Skeletal muscle cell (primary cell): Measurements from ENCODE around the gene TSHZ1.

Source experiments
- DNase-seq: peaks from one replicate; pipeline ENCODE4 v3.0.0-alpha.2; 2010; ENCODE audit warnings: low read depth
- H3K4me3 ChIP-seq: 2 replicates; pipeline ENCODE4 v1.5.1; 2011; ENCODE audit warnings: low read depth, mild to moderate bottlenecking, control low read depth, low read length, moderate library complexity

The TSHZ1 gene, protein sequence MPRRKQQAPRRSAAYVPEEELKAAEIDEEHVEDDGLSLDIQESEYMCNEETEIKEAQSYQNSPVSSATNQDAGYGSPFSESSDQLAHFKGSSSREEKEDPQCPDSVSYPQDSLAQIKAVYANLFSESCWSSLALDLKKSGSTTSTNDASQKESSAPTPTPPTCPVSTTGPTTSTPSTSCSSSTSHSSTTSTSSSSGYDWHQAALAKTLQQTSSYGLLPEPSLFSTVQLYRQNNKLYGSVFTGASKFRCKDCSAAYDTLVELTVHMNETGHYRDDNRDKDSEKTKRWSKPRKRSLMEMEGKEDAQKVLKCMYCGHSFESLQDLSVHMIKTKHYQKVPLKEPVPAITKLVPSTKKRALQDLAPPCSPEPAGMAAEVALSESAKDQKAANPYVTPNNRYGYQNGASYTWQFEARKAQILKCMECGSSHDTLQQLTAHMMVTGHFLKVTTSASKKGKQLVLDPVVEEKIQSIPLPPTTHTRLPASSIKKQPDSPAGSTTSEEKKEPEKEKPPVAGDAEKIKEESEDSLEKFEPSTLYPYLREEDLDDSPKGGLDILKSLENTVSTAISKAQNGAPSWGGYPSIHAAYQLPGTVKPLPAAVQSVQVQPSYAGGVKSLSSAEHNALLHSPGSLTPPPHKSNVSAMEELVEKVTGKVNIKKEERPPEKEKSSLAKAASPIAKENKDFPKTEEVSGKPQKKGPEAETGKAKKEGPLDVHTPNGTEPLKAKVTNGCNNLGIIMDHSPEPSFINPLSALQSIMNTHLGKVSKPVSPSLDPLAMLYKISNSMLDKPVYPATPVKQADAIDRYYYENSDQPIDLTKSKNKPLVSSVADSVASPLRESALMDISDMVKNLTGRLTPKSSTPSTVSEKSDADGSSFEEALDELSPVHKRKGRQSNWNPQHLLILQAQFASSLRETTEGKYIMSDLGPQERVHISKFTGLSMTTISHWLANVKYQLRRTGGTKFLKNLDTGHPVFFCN (N-terminal part only)

DNA sequence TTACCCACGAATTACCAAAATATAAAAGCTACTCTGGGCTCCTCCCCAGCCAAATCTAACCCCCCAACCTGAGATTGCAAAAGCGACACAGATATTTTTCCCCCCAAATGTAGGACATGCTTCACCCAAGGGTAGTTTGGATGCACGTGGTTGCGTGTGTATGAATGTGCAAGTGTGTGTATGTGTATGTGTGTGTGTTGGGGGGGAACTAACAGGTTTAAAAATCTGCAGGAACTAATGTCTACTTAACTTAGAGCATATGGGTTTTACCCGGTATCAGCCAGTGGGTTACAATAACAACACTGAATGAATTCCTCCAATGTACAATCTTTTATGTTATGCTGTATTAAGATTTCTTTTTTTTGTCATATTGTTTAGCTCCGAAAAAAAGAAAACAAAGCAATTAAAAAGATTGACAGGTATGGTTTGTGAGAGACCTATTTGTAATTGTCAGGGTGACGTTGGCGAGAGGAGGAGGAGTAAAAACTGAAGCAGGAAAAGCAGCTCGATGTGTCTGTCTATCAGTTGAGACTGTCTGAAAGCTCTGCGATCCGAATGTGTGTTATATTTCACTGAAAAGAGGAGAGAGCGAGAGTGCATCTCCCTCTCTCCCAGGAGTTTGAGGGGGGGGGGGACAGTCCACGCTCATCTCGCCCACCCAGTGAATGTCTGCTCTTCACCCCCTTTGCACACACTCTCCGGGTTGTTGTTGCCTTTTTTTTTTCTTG is at the start of gene TSHZ1:
TSS of gene TSHZ1 (plus strand) at position 524 of the 728 bp plus-strand sequence. CDS start 1,080 bp downstream, outside the sequence.
- peak within 1 kb of the TSS; percentile 83 for H3K4me3 ChIP-seq

DNA sequence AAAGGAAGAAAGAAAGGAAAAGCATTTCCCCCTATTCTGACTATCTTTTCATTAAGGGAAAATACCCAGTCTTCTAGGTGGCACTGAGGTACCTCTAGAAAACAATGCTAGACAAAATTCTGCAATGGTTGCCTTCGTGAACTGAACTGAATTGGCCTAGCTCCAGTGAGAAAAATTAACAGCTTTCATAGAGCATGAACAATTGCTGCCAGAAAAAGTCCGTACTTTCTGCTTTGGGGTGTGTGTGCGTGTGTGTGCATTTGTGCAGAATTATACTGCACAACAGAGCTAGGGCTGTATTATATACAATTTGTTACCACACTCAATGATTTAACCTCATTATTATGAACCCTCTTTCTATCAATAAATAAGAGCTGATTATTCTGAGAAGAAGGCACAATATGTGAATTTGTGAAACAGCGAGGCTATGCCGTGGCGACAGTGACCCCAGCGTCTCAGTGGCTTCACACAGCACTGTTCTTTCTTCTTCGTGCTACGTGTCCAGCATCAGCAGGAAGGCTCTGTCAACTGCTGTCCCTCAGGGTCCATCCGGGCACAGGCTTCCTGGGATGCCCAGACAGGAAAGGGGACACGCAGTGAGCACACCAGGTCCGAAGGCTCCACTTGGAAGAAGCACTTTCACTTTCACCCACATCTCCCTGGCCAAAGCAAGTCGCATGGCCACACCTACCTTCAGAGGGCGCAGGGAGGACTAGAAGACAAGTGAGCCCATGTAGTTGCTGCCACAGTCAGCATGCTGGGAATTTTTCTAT is 49.2 kb upstream of the TSHZ1 start:
- H3K4me3 ChIP-seq, result no peak overlapping the region
- no peak for DNase-seq

More for the DNA sequence above, at the start of gene TSHZ1:
- peak; percentile 79 for DNase-seq

DNA sequence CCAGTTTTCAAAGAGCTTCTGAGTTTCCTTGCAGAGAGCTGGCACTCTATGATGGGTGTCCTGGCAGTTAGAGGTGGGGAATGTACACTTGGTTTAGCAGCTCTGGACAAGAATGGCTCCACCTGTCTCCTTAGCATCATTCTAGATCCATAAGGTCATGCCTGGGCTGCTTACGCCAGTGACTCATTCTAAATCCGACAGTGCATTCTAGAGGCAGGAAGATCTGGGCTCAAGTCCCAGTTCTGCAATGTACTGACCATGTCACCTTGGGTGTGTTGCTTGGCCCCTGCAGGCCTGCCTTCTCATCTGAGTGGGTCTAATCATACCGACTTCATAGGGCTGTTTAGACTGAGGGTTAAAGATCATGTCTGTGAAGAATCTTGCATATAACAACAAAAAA is 48.1 kb upstream of the TSHZ1 start:
- DNase-seq, result peak; percentile 28
- no peak overlapping the region for H3K4me3 ChIP-seq

DNA sequence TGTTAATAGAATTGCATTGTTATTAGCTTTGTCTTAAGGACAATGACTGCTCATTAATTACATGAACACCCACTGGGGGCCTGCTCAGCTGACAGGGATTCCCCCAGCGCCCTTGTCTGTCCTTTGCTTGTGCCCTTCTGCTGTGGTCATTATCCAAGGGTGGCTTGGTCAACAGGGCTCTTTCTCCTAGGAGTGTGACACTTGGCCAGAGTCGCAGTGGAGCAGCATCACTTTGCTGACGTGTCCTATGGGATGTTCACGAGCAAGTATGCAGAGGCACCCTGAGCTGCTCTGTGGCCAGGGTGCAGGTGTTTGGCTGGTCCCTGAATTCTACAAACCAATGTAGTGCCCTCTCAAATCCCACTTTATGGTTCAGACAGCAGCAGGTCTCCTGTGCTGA is 47.6 kb upstream of the TSHZ1 start:
- DNase-seq, result no peak

DNA sequence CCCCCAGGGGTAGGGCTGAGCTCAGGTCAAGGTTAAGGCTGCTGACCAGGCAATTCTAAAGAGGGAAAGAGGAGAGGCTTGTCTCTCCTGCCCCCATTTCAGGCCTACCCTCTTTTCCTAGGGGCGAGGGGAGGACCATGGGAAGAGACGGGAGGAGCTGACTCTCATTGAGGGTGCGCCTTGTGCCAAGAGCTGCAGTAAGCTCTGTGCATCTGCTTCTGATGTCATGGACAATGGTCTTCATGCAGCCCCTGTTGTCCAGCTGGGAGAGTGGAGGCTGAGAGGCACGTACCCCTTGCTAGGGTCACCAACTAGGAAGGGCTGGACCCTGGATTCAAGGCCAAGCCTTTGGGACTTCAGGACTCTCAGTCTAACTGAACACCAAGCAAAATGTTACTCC is 46.9 kb upstream of the TSHZ1 start:
- no peak overlapping the region for H3K4me3 ChIP-seq
- no peak for DNase-seq

More for the DNA sequence above, 47.6 kb upstream of the TSHZ1 start:
- H3K4me3 ChIP-seq, result no peak overlapping the region

DNA sequence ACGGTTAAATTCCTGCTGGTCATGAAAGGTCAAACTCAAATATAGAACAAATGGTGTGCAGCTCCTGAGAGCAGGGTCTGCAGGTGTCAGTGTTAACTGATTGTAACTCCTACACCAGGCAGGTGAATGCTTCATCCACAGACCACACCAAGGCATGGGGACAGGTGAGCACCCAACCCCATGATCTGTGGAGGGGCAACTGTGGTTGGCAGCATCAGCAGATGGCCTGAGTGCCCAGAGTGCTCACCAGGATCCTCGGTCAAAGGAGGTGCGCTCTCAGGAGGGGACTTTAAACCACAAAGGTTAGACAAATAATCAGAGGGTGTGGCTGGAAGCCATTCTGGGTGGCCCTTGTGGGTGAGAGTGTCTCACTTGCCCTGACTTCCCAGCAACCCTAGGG is 46.1 kb upstream of the TSHZ1 start:
- DNase-seq, result no peak
- H3K4me3 ChIP-seq, result no peak overlapping the region

DNA sequence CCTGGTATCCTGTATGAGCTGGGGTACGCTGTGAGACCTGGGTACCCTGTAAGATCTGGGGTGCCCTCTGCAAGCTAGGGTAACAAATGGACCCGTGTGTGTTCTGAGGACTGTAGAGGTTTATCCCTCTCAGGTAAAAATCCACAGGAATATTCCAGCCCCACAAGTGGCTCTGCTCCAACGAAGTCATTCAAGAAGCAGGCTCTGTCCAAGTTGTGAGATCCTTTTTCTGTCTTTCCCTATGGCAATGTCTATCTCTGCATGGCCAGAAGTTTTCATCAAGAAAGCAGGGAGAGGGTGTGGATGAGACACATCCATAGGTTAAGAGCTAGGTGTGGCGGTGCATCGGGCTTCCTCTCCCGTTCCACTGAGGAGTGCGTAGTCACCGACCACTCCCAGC is 44.7 kb upstream of the TSHZ1 start:
- no peak for DNase-seq

DNA sequence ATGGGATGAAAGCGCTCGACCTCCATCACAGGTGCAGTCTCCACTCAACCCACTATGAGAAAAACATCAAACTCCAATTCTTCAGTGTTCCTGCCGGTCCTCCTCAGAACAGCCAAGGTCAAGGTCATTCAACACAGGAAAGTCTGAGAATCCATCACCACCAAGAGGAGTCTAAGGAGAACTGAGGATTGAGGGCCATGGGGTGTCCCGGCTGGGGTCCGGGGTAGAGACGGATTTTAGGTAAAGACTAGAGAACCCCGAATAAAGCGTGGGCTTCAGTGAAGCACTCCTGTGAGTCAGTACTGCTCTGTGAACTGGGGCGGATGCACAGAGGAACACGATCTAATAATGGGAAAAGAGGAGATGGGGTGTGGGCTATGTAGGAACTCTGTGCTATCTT is 43.5 kb upstream of the TSHZ1 start:
- no peak overlapping the region for H3K4me3 ChIP-seq
- no peak for DNase-seq

More for the DNA sequence above, 44.7 kb upstream of the TSHZ1 start:
- no peak overlapping the region for H3K4me3 ChIP-seq

DNA sequence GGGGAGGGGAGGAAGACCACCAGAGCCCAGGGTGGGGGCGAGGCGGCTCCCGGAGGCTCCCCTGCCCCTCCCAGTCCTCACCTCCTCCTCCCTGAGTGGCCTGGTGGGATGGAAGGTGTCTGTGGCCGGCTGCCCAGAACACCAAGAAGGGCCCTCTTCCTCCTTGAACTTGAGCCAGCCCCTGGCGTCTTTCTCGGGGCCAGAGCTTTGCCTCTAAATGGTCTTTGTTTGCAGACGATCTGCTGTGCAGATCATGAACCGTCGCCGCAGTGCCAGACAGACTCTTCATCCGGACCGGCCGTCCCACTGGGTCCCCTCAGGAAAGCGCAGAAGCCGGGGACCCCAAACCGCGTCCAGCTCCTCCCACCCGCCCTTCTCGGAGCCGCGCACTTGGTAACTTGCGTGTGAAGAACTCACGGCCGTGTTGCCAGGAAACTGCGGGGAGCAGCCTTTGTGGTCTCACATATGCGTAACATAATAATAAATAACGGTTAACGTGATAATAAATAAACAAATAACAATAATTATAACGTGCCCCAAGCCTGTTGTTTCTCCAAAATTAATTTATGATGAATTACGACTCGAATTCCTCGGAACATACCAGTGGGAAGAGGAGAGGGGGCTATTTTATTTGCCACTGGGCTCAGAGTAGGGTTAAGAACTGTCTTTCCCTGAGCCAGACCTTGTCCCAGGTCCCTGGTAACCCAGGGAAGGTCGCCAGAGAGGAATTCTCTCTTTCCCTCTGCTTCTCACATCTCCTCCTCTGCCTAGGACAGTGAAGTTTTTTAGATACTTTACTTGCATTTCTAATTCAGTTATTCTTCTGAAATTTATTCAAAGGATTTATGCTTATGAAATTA is 42.6 kb upstream of the TSHZ1 start:
- DNase-seq, result no peak
- H3K4me3 ChIP-seq, result peak overlapping the region; percentile 7

DNA sequence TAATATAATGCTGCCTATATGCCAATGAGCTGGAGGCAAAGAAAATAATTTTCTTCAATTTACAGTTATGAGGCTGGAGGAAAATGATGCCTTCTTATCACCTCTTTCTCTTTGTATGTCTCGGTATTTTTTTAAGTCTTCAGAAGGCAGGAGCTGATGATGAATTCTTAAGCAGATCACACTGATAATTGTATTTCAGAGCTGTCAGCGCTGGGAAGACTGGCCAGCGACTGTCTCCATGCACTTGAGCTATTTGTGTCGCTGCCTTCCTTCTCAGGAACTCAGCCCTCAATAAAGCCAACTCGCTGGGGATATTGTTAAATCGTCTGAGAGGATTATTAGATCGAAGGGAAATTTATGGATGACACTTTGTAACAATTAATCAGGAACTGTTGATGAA is 42.0 kb upstream of the TSHZ1 start:
- H3K4me3 ChIP-seq, result no peak overlapping the region
- no peak for DNase-seq

DNA sequence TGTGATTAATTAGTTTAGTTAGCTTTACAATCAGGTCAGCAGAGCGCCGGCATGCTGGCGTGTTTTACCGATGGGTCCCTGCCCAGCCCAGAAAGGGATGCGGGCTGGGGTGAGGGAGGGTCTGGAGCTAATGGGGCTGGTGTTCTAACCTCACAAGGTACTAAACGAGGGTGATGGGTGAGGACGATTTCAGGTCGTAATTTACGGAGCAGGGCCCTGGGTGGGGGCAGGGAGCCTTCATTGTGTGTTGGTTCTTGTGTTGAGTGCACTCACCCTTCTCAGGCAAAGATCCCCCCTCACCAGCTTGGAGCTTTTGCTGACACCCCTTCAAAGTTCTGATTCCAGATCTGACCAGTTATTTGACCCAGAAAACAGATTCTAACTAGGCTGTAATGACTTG is 41.2 kb upstream of the TSHZ1 start:
- no peak overlapping the region for H3K4me3 ChIP-seq
- DNase-seq, result no peak

DNA sequence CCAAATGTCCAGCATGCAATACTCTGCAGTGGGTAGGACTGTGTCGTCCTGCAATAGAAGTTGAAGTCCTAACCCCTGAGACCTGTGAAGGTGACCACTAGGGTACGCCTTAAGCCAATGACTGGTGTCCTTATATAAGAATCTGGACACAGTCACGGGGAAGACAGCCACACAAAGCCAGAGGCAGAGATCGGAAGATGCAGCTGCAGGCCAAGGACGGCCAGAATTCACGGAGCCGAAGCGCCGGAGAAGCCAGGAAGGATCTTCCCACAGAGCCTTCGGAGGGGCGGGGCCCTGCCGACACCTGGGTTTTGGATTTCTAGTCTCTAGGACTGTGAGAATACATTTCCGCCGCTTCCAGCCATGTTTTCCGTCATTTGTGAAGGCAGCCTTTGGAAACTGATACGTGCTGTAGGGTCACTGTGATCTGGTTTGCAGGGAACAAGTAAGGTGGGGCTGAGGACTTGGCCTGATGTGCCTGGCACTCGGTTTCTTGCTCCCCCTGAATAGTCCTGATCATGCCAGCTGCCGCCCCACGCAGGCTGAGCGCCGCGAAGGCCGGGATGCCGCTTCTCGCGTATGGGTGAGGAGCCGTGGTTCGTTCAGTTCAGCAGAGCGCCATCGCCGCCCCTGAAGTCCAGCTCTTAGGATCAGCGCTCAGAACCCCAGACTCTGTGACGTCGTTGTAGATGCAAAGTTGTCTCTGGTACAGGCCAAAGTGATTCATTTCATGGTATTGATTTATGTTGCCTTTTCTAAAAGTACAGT is 40.4 kb upstream of the TSHZ1 start:
- DNase-seq, result no peak
- H3K4me3 ChIP-seq, result no peak overlapping the region

DNA sequence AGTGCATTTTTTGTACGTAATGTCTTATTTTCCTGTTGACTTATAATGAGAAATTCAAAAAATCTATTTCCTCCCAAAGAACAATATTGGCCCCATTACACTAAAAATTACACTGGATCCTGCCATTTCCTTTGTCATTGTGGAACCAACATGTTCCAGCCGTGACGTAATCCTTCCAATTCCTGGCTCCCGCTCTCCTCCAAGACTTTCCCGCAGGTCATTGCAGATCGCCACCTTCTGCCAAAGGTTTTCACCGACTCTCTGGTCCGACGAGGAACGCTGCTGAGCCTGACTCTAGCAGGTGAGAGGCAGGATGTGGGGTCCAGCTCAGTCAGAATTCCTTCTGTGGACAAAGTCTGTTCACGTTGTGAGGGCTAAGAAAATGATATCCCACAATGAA is 39.7 kb upstream of the TSHZ1 start:
- no peak overlapping the region for H3K4me3 ChIP-seq
- DNase-seq, result no peak

DNA sequence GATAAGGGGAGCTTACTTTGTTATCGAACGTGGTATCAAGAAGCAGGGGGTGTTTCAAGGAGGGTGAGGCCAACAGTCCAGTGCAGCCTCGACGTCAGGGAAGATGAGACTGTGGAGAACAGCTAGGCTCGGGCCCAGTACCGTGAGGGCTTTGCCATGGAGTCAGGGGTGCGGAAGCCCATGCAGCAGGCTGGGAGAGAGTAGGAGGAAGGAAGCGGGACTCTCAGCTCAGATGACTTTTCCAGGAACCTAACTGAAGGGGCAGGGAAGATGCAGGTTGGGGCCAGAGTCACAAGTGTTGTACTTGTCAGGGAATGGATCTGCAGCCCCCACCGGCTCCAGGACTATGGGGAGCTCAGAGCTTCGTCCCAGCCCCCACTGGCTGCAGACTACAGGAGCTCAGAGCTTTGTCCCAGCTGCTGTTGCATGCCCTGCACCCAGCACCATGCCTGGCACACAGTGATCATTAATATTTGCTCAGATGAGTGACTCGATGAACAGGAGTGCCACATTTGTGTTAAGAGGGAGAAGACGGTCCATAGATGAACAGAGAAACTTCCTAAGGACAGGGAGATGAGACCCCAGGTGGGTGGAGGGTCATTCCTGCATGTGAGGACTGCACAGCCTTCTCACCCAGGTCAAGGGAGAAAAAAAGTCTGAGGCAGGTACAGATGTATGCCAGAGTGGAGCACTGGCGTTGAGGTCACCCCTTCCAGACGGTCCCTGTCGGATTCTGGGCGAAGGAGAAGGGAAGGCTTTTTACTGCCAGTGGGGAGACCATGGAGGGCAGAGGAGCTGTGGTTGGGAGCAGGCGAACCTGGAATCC is 38.1 kb upstream of the TSHZ1 start:
- no peak overlapping the region for H3K4me3 ChIP-seq
- DNase-seq, result no peak

DNA sequence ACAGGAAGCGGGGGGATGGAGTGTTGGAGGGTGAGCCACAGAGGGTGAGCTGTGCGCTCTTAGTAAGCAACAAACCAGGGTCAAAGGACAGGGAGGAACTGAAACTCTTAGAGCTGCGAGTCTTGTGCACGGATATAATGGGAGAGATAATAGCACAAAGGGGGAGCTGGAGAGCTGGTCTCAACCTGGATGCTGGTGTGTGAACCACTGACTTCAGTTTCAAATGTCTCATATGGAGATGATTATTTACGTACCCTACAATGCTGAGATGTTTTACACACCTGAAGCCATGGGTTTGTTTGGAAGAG is 37.5 kb upstream of the TSHZ1 start:
- H3K4me3 ChIP-seq, result no peak overlapping the region
- DNase-seq, result no peak

DNA sequence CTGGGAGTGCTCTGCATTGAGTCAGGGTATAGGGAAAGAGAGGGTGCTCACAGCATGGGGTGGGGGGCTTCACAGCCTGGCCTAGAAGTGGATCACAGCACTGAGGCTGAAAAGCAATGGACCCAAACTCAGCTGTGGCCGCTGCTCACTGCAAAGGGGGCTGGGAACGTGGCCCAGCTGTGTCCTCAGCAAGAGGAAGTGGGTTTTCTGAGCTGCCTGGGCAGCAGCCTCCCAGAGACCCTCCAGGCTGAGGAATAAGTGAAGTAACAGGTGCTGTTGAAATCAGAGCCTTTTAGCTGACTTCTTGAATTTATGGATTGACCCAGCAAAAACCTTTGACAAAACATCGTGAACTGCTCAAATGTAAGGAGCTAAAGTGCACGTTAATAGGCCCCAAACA is 36.9 kb upstream of the TSHZ1 start:
- no peak overlapping the region for H3K4me3 ChIP-seq
- DNase-seq, result no peak

DNA sequence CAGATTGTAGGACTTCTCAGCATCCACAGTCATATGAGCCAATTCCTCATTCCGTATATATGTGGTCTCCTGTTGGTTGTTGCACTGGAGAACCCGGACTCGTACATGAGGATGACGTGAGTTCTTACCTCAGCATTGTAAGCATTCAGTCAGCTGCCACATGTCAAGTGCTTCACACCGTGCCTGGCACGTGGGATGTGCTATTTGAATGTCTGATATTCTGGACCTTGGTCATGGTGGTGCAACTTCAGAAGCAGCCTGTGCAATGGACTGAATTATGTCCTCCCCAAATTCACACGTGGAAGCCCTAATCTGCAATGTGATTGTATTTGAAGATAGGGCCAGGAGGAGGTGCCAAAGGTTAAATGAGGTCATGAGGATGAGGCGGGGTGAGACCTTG is 33.7 kb upstream of the TSHZ1 start:
- H3K4me3 ChIP-seq, result no peak overlapping the region
- no peak for DNase-seq
